Esophagus mucosa (tissue), 1 donor: ENCODE data around the gene DSTYK. TPM values are rescaled to one million over a fixed set of nuclear protein-coding genes. Genes with fewer than 3 reads are reported as not detected.
"Not testable (repeated sequence)": the region's sequence is repeated elsewhere in the genome, so short reads cannot be mapped to it uniquely, and the experiment has no call there.

Experiments used
- ATAC-seq: fragments of 200-7000 bp; cut with Tn5 transposase; one replicate; pipeline ENCODE4 v1.9.1; 2020
- total RNA-seq: library from RNA; stranded (reverse); gene quantifications from one replicate; pipeline ENCODE4 v1.2.4, GENCODE V29; 2023
- donor health status: DM: yes; HTN: yes; CAD: no.

DSTYK gene
- total RNA-seq, 1 donor from 2014 or later, result 5.7 TPM

- ATAC-seq, result no peak
These were observed 5.9 kb upstream of the DSTYK start for GRCh38 chr1:205217418-205217817.

- ATAC-seq, result no peak
These were observed 5.1 kb upstream of the DSTYK start for GRCh38 chr1:205216588-205216987.

- ATAC-seq, result no peak
These were observed 3.3 kb upstream of the DSTYK start for GRCh38 chr1:205214756-205215155.

GRCh38 chr1:205211839-205212536 is 486 bp upstream of the DSTYK start:
- ATAC-seq, result peak; percentile 9

GRCh38 chr1:205210756-205211168 is 740 bp downstream of the DSTYK start:
- peak; percentile 22 for ATAC-seq

GRCh38 chr1:205208811-205209210 is 2.7 kb downstream of the DSTYK start:
- ATAC-seq, result no peak

- ATAC-seq, result no peak
These were observed 6.4 kb downstream of the DSTYK start for GRCh38 chr1:205205055-205205454.

- ATAC-seq, result no peak
These were observed 7.0 kb downstream of the DSTYK start for GRCh38 chr1:205204552-205204951.

GRCh38 chr1:205199931-205200299 is 11.6 kb downstream of the DSTYK start:
- no peak for ATAC-seq

- ATAC-seq, result no peak
These were observed 12.2 kb downstream of the DSTYK start for GRCh38 chr1:205199090-205199930.

GRCh38 chr1:205192287-205192686 is 19.2 kb downstream of the DSTYK start:
- peak; percentile 48 for ATAC-seq

- peak; percentile 59 for ATAC-seq
These were observed 19.9 kb downstream of the DSTYK start for GRCh38 chr1:205191622-205192021.

- no peak for ATAC-seq
These were observed 20.5 kb downstream of the DSTYK start for GRCh38 chr1:205190845-205191577.

GRCh38 chr1:205189131-205189530 is 22.4 kb downstream of the DSTYK start:
- no peak for ATAC-seq

GRCh38 chr1:205188596-205188995 is 22.9 kb downstream of the DSTYK start:
- no peak for ATAC-seq

- peak; percentile 67 for ATAC-seq
These were observed 23.4 kb downstream of the DSTYK start for GRCh38 chr1:205188098-205188497.

GRCh38 chr1:205187420-205187819 is 24.1 kb downstream of the DSTYK start:
- ATAC-seq, result no peak

- ATAC-seq, result no peak
These were observed 25.3 kb downstream of the DSTYK start for GRCh38 chr1:205186191-205186590.

GRCh38 chr1:205183676-205184335 is 27.7 kb downstream of the DSTYK start:
- ATAC-seq, result no peak

GRCh38 chr1:205182930-205183329 is 28.6 kb downstream of the DSTYK start:
- ATAC-seq, result no peak

GRCh38 chr1:205180331-205180730 is 31.2 kb downstream of the DSTYK start:
- not testable (repeated sequence) for ATAC-seq

GRCh38 chr1:205179842-205180241 is 31.7 kb downstream of the DSTYK start:
- ATAC-seq, result no peak
